Central memory CD8-positive, alpha-beta T cell (primary cell): ENCODE results near the gene ARHGAP6.
"Not testable (repeated sequence)": the region's sequence is repeated elsewhere in the genome, so short reads cannot be mapped to it uniquely, and the experiment has no call there.

Experiments used
- ATAC-seq: fragments of 150-1000 bp; cut with Tn5 transposase; replicated peaks from 2 replicates; pipeline ENCODE4 v1.10.0; 2022; ENCODE audit warnings: mild to moderate bottlenecking, moderate FRiP score, moderate number of reproducible peaks; ENCODE audit not compliant: poor library complexity, severe bottlenecking; ENCODE audit errors: extremely low read depth
- DNase-seq, 2 donors: peaks; one replicate each; pipeline ENCODE4 v3.0.0; 2021; ENCODE audit warnings: low spot score in 2 of 2
- H3K27ac Mint-ChIP-seq: one replicate; pipeline ENCODE4 v1.8.0; 2022; ENCODE audit warnings: low read depth, mild to moderate bottlenecking, moderate library complexity, mixed read lengths
- H3K27me3 Mint-ChIP-seq: one replicate; pipeline ENCODE4 v1.8.0; 2022; ENCODE audit warnings: mixed read lengths
- H3K36me3 Mint-ChIP-seq: one replicate; pipeline ENCODE4 v1.8.0; 2022; ENCODE audit warnings: mild to moderate bottlenecking, moderate library complexity, mixed read lengths; ENCODE audit not compliant: insufficient read depth
- H3K4me1 Mint-ChIP-seq: one replicate; pipeline ENCODE4 v1.8.0; 2022; ENCODE audit warnings: mixed read lengths
- H3K4me3 Mint-ChIP-seq: one replicate; pipeline ENCODE4 v1.8.0; 2022; ENCODE audit warnings: mild to moderate bottlenecking, moderate library complexity, mixed read lengths
- H3K9me3 Mint-ChIP-seq: one replicate; pipeline ENCODE4 v1.8.0; 2022; ENCODE audit warnings: mixed read lengths

Gene ARHGAP6

DNA sequence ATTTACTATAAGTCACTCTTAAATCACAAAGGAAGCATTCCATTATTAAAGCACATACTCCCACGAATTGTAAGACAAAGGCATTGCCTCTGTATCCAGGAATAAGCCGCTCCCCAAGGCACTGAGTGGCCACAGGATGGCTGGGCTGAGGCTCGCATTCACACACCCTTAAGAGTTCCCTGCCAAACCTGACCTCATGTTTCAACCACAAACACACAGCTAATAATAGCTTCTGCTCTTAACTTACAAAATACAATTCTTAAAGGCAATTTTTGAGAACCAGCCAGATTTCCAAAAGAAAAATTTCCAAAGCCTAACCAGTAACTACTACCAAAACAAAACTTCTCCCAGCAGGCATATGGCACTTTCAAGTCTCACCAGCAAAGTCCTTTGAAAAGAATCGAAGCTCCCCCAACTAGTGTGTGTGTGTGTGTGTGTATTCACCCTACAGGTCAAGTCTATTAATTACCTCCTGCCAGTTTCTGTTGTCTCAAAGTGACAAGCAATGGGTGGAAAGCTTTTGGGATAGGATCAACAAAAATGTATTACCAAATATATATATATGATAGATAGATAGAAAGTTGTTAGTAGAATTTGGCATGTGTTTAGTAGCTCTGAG, 36.0 kb downstream of the ARHGAP6 start:
- no peaks in the 10 kb centered on the region for H3K9me3 Mint-ChIP-seq
- no peaks in the 10 kb centered on the region for H3K36me3 Mint-ChIP-seq
- no peak for DNase-seq
- peaks cover 27% of the 10 kb centered on the region for H3K27me3 Mint-ChIP-seq
- H3K27ac Mint-ChIP-seq = no peak overlapping the region
- no peak overlapping the region for H3K4me3 Mint-ChIP-seq
- no peak for ATAC-seq
- H3K4me1 Mint-ChIP-seq = no peaks in the 10 kb centered on the region

GRCh38 chrX:11628399-11628798, 37.3 kb downstream of the ARHGAP6 start:
- ATAC-seq = no peak
- Mint-ChIP-seq H3K4me3 (no peak overlapping the region), H3K27me3 (peaks cover 26% of the 10 kb centered on the region), H3K4me1 (no peaks in the 10 kb centered on the region), H3K36me3 (no peaks in the 10 kb centered on the region), H3K9me3 (no peaks in the 10 kb centered on the region), H3K27ac (no peak overlapping the region)
- DNase-seq = no peak

- Mint-ChIP-seq H3K4me3 (no peak overlapping the region), H3K4me1 (no peaks in the 10 kb centered on the region), H3K9me3 (no peaks in the 10 kb centered on the region), H3K36me3 (no peaks in the 10 kb centered on the region), H3K27ac (no peak overlapping the region), H3K27me3 (peaks cover 18% of the 10 kb centered on the region)
- ATAC-seq (no peak), DNase-seq (no peak)
These were observed 39.4 kb downstream of the ARHGAP6 start for GRCh38 chrX:11626351-11626750.

GRCh38 chrX:11619441-11619840, 46.3 kb downstream of the ARHGAP6 start:
- no peak for DNase-seq
- peaks cover 32% of the 10 kb centered on the region for H3K27me3 Mint-ChIP-seq
- no peaks in the 10 kb centered on the region for H3K4me1 Mint-ChIP-seq
- no peak for ATAC-seq
- H3K27ac Mint-ChIP-seq = no peak overlapping the region
- no peaks in the 10 kb centered on the region for H3K9me3 Mint-ChIP-seq
- H3K4me3 Mint-ChIP-seq = no peak overlapping the region
- no peaks in the 10 kb centered on the region for H3K36me3 Mint-ChIP-seq

DNA sequence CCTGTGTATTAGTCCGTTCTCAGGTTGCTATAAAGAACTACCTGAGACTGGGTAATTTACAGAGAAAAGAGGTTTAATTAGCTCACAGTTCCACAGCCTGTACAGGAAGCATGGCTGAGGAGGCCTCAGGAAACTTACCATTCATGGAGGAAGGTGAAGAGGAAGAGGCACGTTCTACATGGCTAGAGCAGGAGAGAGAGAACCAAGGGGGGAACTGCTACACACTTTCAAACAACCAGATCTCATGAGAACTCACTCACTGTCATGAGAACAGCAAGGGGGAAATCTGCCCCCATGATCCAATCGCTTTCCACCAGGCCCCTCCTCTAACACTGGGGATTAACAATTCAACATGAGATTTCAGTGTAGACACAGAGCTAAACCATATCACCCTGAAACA, 51.5 kb downstream of the ARHGAP6 start:
- H3K36me3 Mint-ChIP-seq, H3K9me3 Mint-ChIP-seq, H3K4me1 Mint-ChIP-seq, DNase-seq, H3K4me3 Mint-ChIP-seq, ATAC-seq, H3K27ac Mint-ChIP-seq: not testable (repeated sequence)
- peaks cover 14% of the 10 kb centered on the region for H3K27me3 Mint-ChIP-seq

DNA sequence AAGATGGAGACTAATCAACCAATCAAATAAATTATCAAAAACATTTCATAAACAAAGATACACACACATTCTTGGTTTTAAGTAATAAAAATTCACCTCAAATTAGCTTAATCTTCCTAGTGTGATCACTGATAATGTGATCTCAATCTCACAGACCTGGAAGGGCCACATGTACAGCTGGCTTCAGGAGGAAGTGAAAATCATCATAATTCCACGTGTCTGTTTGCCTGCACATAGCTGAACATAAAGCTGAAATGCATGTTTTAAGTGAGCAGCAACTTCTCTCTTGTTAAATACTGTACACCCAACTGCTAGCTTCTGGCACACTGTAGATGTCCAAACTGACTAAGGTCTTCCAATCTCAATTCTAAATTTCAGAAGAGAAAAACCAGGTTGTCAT, 53.8 kb downstream of the ARHGAP6 start:
- DNase-seq = no peak
- ATAC-seq = no peak
- Mint-ChIP-seq H3K4me1 (no peaks in the 10 kb centered on the region), H3K4me3 (no peak overlapping the region), H3K27ac (no peak overlapping the region), H3K27me3 (no peaks in the 10 kb centered on the region), H3K9me3 (no peaks in the 10 kb centered on the region), H3K36me3 (no peaks in the 10 kb centered on the region)

DNA sequence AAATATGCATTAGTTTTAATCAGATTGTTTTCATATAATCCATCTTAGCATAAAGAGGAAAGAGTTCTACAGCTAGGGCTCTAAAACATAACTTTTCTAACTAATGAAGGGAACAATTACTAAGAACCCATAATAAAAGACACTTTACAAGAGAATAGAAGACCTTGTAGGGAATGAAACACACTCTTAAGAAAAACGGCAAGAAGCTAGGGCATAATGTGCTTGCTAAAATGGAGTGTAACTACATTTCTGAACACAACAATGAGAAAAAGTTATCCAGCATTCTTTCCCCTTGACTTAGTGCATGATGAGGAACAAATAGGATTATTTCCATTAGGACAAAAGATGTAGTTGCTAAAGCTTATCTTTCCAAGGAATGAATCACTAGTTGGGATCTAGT, 54.6 kb downstream of the ARHGAP6 start:
- H3K27ac Mint-ChIP-seq = no peak overlapping the region
- no peaks in the 10 kb centered on the region for H3K4me1 Mint-ChIP-seq
- no peaks in the 10 kb centered on the region for H3K9me3 Mint-ChIP-seq
- no peak overlapping the region for H3K4me3 Mint-ChIP-seq
- H3K36me3 Mint-ChIP-seq = no peaks in the 10 kb centered on the region
- no peak for ATAC-seq
- no peaks in the 10 kb centered on the region for H3K27me3 Mint-ChIP-seq
- no peak for DNase-seq

DNA sequence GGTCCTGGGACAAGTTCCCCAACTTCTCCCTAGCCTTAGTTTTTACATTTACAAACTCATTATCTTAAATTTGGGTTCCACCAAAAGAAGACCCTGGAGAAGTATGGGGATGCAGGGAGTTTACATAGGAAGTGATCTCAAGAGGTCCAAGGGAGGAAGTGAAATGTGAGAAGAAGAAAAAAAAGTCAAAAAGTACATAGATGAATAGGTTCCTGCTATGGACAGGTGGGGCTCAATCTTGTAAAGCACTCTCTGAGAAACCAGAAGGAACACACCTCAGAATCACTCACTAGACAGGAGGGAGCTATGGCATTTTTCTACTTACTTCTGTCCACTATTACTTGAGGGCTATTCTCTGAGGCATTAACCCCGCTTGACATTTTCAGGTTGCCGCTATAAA, 56.6 kb downstream of the ARHGAP6 start:
- no peaks in the 10 kb centered on the region for H3K4me1 Mint-ChIP-seq
- H3K4me3 Mint-ChIP-seq = no peak overlapping the region
- DNase-seq = no peak
- no peak for ATAC-seq
- no peaks in the 10 kb centered on the region for H3K9me3 Mint-ChIP-seq
- H3K27me3 Mint-ChIP-seq = no peaks in the 10 kb centered on the region
- no peak overlapping the region for H3K27ac Mint-ChIP-seq
- no peaks in the 10 kb centered on the region for H3K36me3 Mint-ChIP-seq

DNA sequence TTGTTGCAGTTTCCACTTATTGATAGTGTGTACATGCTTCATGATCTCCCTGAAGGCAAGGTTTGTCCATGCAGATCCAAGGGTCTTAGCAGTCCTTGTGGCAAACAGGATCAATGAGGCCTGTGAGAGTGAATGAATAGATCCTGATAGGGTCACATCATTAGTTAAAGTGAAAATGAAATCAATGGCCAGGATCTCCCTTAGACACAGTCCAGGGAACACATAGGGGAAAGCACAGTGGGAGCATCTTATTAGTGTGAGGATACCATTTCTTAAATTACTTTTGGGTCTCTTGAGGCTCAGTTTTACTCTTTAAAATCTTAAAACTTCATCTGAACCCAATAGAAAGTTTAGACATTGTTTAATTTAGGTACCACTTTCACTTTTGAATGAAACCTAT, 59.3 kb downstream of the ARHGAP6 start:
- Mint-ChIP-seq H3K36me3 (no peaks in the 10 kb centered on the region), H3K27me3 (peaks cover 6% of the 10 kb centered on the region)

DNA sequence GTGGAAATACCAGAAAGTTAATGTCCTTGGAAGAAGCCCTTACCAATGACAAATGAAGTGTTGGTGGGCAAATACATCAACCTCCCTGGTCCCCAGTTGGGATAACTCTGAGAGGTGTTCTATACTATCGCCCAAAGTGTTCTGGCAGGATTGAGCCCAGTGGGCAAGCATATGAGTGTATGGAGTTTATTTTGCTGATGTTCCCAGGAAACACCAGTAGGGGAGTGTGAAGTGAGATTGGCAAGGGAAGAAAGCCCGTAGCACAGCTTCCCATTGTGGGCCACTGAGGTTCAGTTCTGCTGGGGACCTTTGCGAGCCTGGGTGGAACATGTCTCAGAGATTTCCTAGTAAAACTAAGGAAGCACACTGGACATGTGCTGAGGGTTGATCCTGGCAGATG, 65.1 kb downstream of the ARHGAP6 start:
- no peaks in the 10 kb centered on the region for H3K4me1 Mint-ChIP-seq
- H3K4me3 Mint-ChIP-seq = no peak overlapping the region
- H3K27me3 Mint-ChIP-seq = peaks cover 29% of the 10 kb centered on the region
- H3K36me3 Mint-ChIP-seq = no peaks in the 10 kb centered on the region
- DNase-seq = no peak
- no peaks in the 10 kb centered on the region for H3K9me3 Mint-ChIP-seq
- H3K27ac Mint-ChIP-seq = no peak overlapping the region
- ATAC-seq = no peak

More for the DNA sequence above, 59.3 kb downstream of the ARHGAP6 start:
- H3K4me1 Mint-ChIP-seq = no peaks in the 10 kb centered on the region
- ATAC-seq (no peak), DNase-seq (no peak)
- no peak overlapping the region for H3K4me3 Mint-ChIP-seq
- no peak overlapping the region for H3K27ac Mint-ChIP-seq
- no peaks in the 10 kb centered on the region for H3K9me3 Mint-ChIP-seq

- Mint-ChIP-seq H3K27me3 (peaks cover 29% of the 10 kb centered on the region), H3K4me3 (no peak overlapping the region), H3K4me1 (no peaks in the 10 kb centered on the region), H3K27ac (no peak overlapping the region), H3K36me3 (no peaks in the 10 kb centered on the region), H3K9me3 (no peaks in the 10 kb centered on the region)
- ATAC-seq (no peak), DNase-seq (no peak)
These were observed 68.2 kb downstream of the ARHGAP6 start for GRCh38 chrX:11597479-11597878.

GRCh38 chrX:11591723-11592346, 73.9 kb downstream of the ARHGAP6 start:
- ATAC-seq = no peak
- H3K4me3 Mint-ChIP-seq = no peak overlapping the region
- H3K27ac Mint-ChIP-seq = no peak overlapping the region

GRCh38 chrX:11589641-11590040, 76.1 kb downstream of the ARHGAP6 start:
- Mint-ChIP-seq H3K27me3 (peaks cover 8% of the 10 kb centered on the region), H3K36me3 (no peaks in the 10 kb centered on the region), H3K4me1 (peaks cover 9% of the 10 kb centered on the region), H3K9me3 (no peaks in the 10 kb centered on the region), H3K27ac (no peak overlapping the region), H3K4me3 (no peak overlapping the region)
- no peak for DNase-seq
- no peak for ATAC-seq

More at GRCh38 chrX:11591723-11592346, 73.9 kb downstream of the ARHGAP6 start:
- peaks cover 8% of the 10 kb centered on the region for H3K27me3 Mint-ChIP-seq
- no peaks in the 10 kb centered on the region for H3K9me3 Mint-ChIP-seq
- peaks cover 9% of the 10 kb centered on the region for H3K4me1 Mint-ChIP-seq
- DNase-seq = no peak
- no peaks in the 10 kb centered on the region for H3K36me3 Mint-ChIP-seq
